Loucy (cell line): ENCODE results near the gene OBI1.

Experiments
- H2AFZ ChIP-seq: fragments of 200-600 bp; sonication (generic); 2 replicates; pipeline ENCODE4 v1.6.0; 2016; ENCODE audit warnings: antibody characterized with exemption, mild to moderate bottlenecking, low read length, moderate library complexity
- H3F3A ChIP-seq: fragments of 200-600 bp; 2 replicates; pipeline ENCODE4 v1.6.0; 2016; ENCODE audit warnings: antibody characterized with exemption, low read depth, mild to moderate bottlenecking
- H3K27me3 ChIP-seq: fragments of 200-600 bp; sonication (generic); 2 replicates; pipeline ENCODE4 v1.6.1; 2014; ENCODE audit warnings: low read length, mild to moderate bottlenecking; ENCODE audit not compliant: insufficient read depth, poor library complexity, severe bottlenecking
- H3K36me3 ChIP-seq: fragments of 200-600 bp; sonication (generic); 2 replicates; pipeline ENCODE4 v1.6.1; 2016; ENCODE audit warnings: low read length; ENCODE audit not compliant: insufficient read depth
- H3K4me1 ChIP-seq: fragments of 200-600 bp; sonication (generic); 2 replicates; pipeline ENCODE4 v1.5.1; 2014; ENCODE audit warnings: low read length, mild to moderate bottlenecking; ENCODE audit not compliant: insufficient read depth, poor library complexity, severe bottlenecking
- H3K4me2 ChIP-seq: fragments of 200-600 bp; sonication (generic); 2 replicates; pipeline ENCODE4 v1.6.0; 2014; ENCODE audit warnings: antibody characterized with exemption, low read length, low read depth, mild to moderate bottlenecking; ENCODE audit not compliant: poor library complexity, severe bottlenecking
- H3K4me3 ChIP-seq: fragments of 200-600 bp; sonication (generic); 2 replicates; pipeline ENCODE4 v1.5.1; 2014; ENCODE audit warnings: low read length, mild to moderate bottlenecking, mixed read lengths; ENCODE audit not compliant: poor library complexity, severe bottlenecking
- H3K79me2 ChIP-seq: fragments of 200-600 bp; sonication (generic); 2 replicates; pipeline ENCODE4 v1.6.1; 2014; ENCODE audit warnings: low read length; ENCODE audit not compliant: insufficient read depth
- H3K9ac ChIP-seq: fragments of 200-600 bp; sonication (generic); 2 replicates; pipeline ENCODE4 v1.6.0; 2014; ENCODE audit warnings: mild to moderate bottlenecking, low read depth, low read length, moderate library complexity; ENCODE audit not compliant: poor library complexity, severe bottlenecking
- H3K9me2 ChIP-seq: fragments of 200-600 bp; sonication (generic); replicated peaks from 2 replicates; pipeline ENCODE4 v1.6.1; 2016; ENCODE audit warnings: low read depth, low read length, mixed read lengths
- H3K9me3 ChIP-seq: fragments of 200-600 bp; sonication (generic); 2 replicates; pipeline ENCODE4 v1.6.1; 2014; ENCODE audit warnings: mild to moderate bottlenecking, antibody characterized with exemption, low read length, low read depth; ENCODE audit not compliant: insufficient read depth
- H4K20me1 ChIP-seq: fragments of 200-600 bp; sonication (generic); 2 replicates; pipeline ENCODE4 v1.6.0; 2014; ENCODE audit warnings: antibody characterized with exemption, low read length, mild to moderate bottlenecking; ENCODE audit not compliant: insufficient read depth, poor library complexity, severe bottlenecking
- CTCF ChIP-seq: fragments of 200-600 bp; sonication (generic); conservative IDR thresholded peaks from 2 replicates; pipeline ENCODE4 v1.5.1; 2014; ENCODE audit warnings: mild to moderate bottlenecking, antibody characterized with exemption, low read length
- EZH2phosphoT487 ChIP-seq: fragments of 200-600 bp; IDR thresholded peaks from 2 replicates; pipeline ENCODE4 v1.6.1; 2018; ENCODE audit warnings: antibody characterized with exemption, mild to moderate bottlenecking, moderate library complexity, borderline replicate concordance

The OBI1 gene

DNA sequence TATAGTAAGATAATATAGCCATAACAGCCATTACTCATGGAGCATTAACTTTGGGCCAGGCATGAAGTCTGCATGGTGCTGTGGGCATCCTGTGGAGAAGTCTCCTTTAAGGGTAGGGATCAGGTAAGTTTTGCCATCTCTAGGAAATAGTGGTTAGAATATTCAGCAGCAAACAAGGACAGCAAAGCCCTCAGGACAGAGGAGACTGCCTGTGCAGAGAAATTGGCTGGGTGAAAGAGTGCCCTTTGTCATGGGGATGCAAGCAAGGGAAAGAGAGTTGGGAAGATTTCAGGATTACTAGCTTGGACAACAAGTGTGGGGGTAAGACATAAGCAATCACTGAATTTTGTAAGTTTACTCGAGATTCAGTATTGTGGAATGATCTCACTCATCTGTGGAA, 15.7 kb upstream of the OBI1 start:
- Histone ChIP-seq H4K20me1 (no peaks in the 10 kb centered on the region), H3K4me2 (no peak overlapping the region), H3K4me1 (no peaks in the 10 kb centered on the region), H2AFZ (no peak overlapping the region), H3F3A (no peaks in the 10 kb centered on the region), H3K9ac (no peak overlapping the region), H3K36me3 (no peaks in the 10 kb centered on the region), H3K9me2 (no peaks in the 10 kb centered on the region), H3K4me3 (no peak overlapping the region), H3K79me2 (no peaks in the 10 kb centered on the region), H3K9me3 (no peaks in the 10 kb centered on the region), H3K27me3 (no peaks in the 10 kb centered on the region)
- no peak for TF ChIP-seq EZH2phosphoT487
- no peak for TF ChIP-seq CTCF

GRCh38 chr13:78662467-78662866, 3.5 kb upstream of the OBI1 start:
- H3K9me3 ChIP-seq, result no peaks in the 10 kb centered on the region
- H3K9ac ChIP-seq, result peak overlapping the region; percentile 24
- H3F3A ChIP-seq, result no peaks in the 10 kb centered on the region
- no peaks in the 10 kb centered on the region for H3K27me3 ChIP-seq
- no peak for TF ChIP-seq CTCF
- TF ChIP-seq EZH2phosphoT487, result no peak
- no peaks in the 10 kb centered on the region for H3K9me2 ChIP-seq
- H2AFZ ChIP-seq, result peak overlapping the region; percentile 39; the same call in 1 of the 2 replicates
- H3K79me2 ChIP-seq, result peaks cover 24% of the 10 kb centered on the region
- H3K4me3 ChIP-seq, result peak overlapping the region; percentile 16
- peak overlapping the region; percentile 41 for H3K4me2 ChIP-seq
- peaks cover 14% of the 10 kb centered on the region for H4K20me1 ChIP-seq
- peaks cover 46% of the 10 kb centered on the region for H3K4me1 ChIP-seq
- no peaks in the 10 kb centered on the region for H3K36me3 ChIP-seq

DNA sequence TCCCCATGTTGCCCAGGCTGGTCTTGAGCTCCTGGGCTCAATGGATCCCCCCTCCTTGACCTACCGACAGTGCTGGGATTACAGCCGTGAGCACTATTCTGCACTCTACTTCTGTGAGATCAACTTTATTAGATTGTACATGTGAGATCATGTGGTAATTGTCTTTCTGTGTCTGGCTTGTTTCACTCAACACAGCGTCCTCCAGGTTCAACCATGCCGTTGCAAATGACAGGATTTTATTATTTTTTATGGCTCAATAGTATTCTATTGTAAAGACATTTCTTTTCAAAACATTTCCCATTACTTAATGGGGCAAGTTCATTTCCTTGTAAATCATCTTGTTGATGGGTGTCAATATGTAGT, 1.5 kb upstream of the OBI1 start:
- Histone ChIP-seq H3K9me2 (no peaks in the 10 kb centered on the region), H3K9ac (peak overlapping the region; percentile 99), H3K4me2 (peak overlapping the region; percentile 99), H3K4me3 (peak overlapping the region; percentile 78), H2AFZ (peak overlapping the region; percentile 76), H3K36me3 (no peaks in the 10 kb centered on the region), H3K9me3 (no peaks in the 10 kb centered on the region), H4K20me1 (peaks cover 28% of the 10 kb centered on the region), H3K79me2 (peaks cover 44% of the 10 kb centered on the region), H3F3A (no peaks in the 10 kb centered on the region), H3K4me1 (peaks cover 50% of the 10 kb centered on the region), H3K27me3 (no peaks in the 10 kb centered on the region)
- TF ChIP-seq CTCF (peak; percentile 7; the same call in 1 of the 2 replicates), EZH2phosphoT487 (no peak)
